OCI-LY7 (cell line): ENCODE measurements around the gene BCDIN3D.

Experiments
- CTCF ChIP-seq: fragments of 200-600 bp; sonication (generic); conservative IDR thresholded peaks from 2 replicates; pipeline ENCODE4 v1.5.1; 2014; ENCODE audit warnings: mild to moderate bottlenecking, antibody characterized with exemption, low read length, moderate library complexity, mixed read lengths
- EZH2phosphoT487 ChIP-seq: fragments of 200-600 bp; sonication (generic); IDR thresholded peaks from 2 replicates; pipeline ENCODE4 v1.6.1; 2018; ENCODE audit warnings: low read depth, borderline replicate concordance, mild to moderate bottlenecking, mixed run types, antibody characterized with exemption, low read length, moderate library complexity, mixed read lengths

- no peak for TF ChIP-seq CTCF
- TF ChIP-seq EZH2phosphoT487, result no peak
Measured at GRCh38 chr12:49843876-49844437, 1.1 kb upstream of the BCDIN3D start.
